Activated naive CD8-positive, alpha-beta T cell treated with anti-CD3 and anti-CD28 coated beads, Interleukin-2, amount 10 ng/mL, durations not matched to agents 7 days and 5 days (primary cell): ENCODE measurements around the gene KRTAP12-1. TPM values are rescaled to one million over a fixed set of nuclear protein-coding genes. Genes with fewer than 3 reads are reported as not detected.
A peak's percentile ranks its signal among the peaks of the same experiment; 100 is the strongest.
"Not testable (repeated sequence)": the region's sequence is repeated elsewhere in the genome, so short reads cannot be mapped to it uniquely, and the experiment has no call there.

ENCODE experiments used
- ATAC-seq: fragments of 150-1000 bp; cut with Tn5 transposase; one replicate; pipeline ENCODE4 v1.10.0; 2021; ENCODE audit warnings: low read depth, moderate library complexity
- POLR2A ChIA-PET: fragments of 350-600 bp; sonication (Branson Sonifier 250); formaldehyde crosslinking; loops from one replicate; lab custom pipeline; 2021; ENCODE audit warnings: antibody characterized with exemption; lab: Charles Lee
- DNase-seq: peaks from one replicate; pipeline ENCODE4 v3.0.0; 2021
- H3K27ac Mint-ChIP-seq: one replicate; pipeline ENCODE4 v1.8.0; 2022; ENCODE audit warnings: mild to moderate bottlenecking, mixed read lengths
- H3K27me3 Mint-ChIP-seq: one replicate; pipeline ENCODE4 v1.8.0; 2022; ENCODE audit warnings: mild to moderate bottlenecking, moderate library complexity, mixed read lengths
- H3K36me3 Mint-ChIP-seq: one replicate; pipeline ENCODE4 v1.8.0; 2021; ENCODE audit warnings: mild to moderate bottlenecking, mixed read lengths
- H3K4me1 Mint-ChIP-seq: one replicate; pipeline ENCODE4 v1.8.0; 2021; ENCODE audit warnings: mixed read lengths
- H3K4me3 Mint-ChIP-seq: one replicate; pipeline ENCODE4 v1.8.0; 2022; ENCODE audit warnings: mild to moderate bottlenecking, moderate library complexity, mixed read lengths
- H3K9me3 Mint-ChIP-seq: one replicate; pipeline ENCODE4 v1.8.0; 2021; ENCODE audit warnings: mixed read lengths
- total RNA-seq, 2 experiments: library from RNA; stranded (reverse); gene quantifications; one replicate each; pipeline ENCODE4 v1.2.3, GENCODE V29; 2021

KRTAP12-1 gene
- total RNA-seq, 2 experiments from 2014 or later, result not detected

DNA sequence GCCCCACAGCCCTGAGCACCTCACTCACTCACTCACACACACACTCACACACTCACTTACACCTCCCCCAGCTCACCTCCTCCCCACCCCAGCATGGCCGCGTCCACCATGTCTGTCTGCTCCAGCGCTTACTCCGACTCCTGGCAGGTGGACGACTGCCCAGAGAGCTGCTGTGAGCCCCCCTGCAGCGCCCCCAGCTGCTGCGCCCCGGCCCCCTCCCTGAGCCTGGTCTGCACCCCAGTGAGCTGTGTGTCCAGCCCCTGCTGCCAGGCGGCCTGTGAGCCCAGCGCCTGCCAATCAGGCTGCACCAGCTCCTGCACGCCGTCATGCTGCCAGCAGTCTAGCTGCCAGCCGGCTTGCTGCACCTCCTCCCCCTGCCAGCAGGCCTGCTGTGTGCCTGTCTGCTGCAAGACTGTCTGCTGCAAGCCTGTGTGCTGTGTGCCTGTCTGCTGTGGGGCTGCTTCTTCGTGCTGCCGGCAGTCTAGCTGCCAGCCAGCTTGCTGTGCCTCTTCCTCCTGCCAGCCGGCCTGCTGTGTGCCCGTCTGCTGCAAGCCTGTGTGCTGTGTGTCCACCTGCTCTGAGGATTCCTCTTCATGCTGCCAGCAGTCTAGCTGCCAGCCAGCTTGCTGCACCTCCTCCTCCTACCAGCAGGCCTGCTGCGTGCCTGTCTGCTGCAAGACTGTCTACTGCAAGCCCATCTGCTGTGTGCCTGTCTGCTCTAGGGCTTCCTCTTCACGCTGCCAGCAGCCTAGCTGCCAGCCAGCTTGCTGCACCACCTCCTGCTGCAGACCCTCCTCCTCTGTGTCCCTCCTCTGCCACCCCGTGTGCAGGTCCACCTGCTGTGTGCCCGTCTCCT, 35.4 kb downstream of the KRTAP12-1 start, which contains the start of gene KRTAP10-11:
KRTAP10-11 (plus strand) TSS at position 49 of the 856 bp plus-strand sequence; CDS start at position 94, 45 bp downstream.
- DNase-seq, H3K36me3 Mint-ChIP-seq, H3K27me3 Mint-ChIP-seq, ATAC-seq, H3K27ac Mint-ChIP-seq, H3K4me3 Mint-ChIP-seq, POLR2A ChIA-PET, H3K4me1 Mint-ChIP-seq: not testable (repeated sequence)
- peaks cover 15% of the 10 kb centered on the region for H3K9me3 Mint-ChIP-seq

DNA sequence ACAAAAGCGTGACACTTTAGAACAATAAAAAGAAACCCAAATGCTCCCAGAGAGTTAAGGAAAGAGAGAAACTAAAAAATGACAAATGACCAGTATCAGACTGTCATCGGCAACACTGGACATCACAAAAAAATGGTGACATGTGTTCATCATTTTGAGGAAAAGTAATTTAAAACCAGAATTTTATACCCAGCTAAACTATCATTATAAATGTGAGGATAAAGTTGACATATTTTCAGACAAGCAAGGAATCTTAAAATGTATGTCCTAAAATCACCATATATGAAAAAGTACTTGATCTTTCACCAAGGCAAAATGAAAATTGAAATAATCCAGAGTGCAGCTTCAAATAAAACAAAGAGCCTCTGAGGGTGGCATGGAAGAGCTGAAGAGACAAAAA, 37.1 kb downstream of the KRTAP12-1 start:
- Mint-ChIP-seq H3K27me3 (peaks cover 2% of the 10 kb centered on the region), H3K27ac (no peak overlapping the region), H3K4me1 (no peaks in the 10 kb centered on the region), H3K36me3 (peaks cover 7% of the 10 kb centered on the region), H3K9me3 (peaks cover 23% of the 10 kb centered on the region), H3K4me3 (no peak overlapping the region)
- POLR2A ChIA-PET, result interaction anchor here (1.1 kb wide), 1 partner anchor 13 kb away, joined by 4 read pairs; the partner anchor contains the start of gene KRTAP12-3
- ATAC-seq (no peak), DNase-seq (no peak)

DNA sequence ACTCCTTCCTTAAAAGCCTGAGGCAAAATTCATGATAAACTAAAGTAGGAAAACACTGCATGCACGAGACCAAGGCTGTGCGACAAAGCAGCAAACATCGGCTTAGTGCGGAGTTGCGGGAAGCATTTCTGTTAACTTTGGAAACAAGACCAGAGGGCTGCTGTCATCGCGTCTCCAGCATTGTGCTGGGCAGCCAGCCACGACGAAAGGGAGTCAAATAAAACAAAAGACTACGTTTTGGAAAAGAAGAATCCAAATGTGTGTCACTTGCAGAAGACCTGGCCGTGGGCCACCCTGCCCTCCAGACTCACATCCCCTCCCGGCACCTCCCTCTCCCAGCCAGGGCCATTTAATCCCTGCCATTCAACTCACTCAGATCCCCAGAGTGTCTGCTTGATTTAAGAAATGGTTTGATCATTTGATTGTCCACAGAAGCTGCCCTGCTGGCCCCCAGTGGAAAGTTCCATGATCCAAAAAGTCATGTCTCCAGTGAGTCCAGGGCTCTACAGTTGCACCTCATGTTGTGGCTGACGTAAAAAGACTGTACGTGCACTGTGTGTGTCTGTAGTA, 38.1 kb downstream of the KRTAP12-1 start:
- Mint-ChIP-seq H3K9me3 (peaks cover 24% of the 10 kb centered on the region), H3K27ac (no peak overlapping the region), H3K27me3 (peaks cover 2% of the 10 kb centered on the region), H3K4me1 (no peaks in the 10 kb centered on the region), H3K36me3 (peaks cover 7% of the 10 kb centered on the region), H3K4me3 (no peak overlapping the region)
- POLR2A ChIA-PET, result no interaction called here
- no peak for DNase-seq
- no peak for ATAC-seq

DNA sequence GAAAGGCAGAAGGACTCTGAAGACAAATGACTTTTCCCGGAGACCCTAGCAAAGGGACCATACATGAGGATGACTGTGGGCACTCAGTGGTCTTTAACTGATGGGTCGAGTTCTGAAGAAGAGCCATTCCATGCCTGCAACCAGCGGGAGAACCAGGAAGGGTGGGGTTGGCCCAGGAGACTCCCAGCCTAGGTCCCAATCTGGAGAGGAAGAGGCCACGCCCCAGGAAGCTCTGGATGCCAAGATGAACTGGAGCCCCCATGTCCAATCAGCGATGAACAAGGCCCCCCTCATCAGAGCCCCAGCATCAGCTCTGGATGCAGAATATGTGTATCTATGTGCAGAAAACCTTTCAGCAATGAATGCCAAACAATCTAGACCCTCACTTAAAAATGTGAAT, 41.2 kb downstream of the KRTAP12-1 start:
- Mint-ChIP-seq H3K27ac (no peak overlapping the region), H3K4me3 (no peak overlapping the region)

GRCh38 chr21:44639331-44639655, 42.7 kb downstream of the KRTAP12-1 start:
- Mint-ChIP-seq H3K27me3 (peaks cover 2% of the 10 kb centered on the region), H3K36me3 (no peaks in the 10 kb centered on the region), H3K27ac (no peak overlapping the region), H3K4me3 (no peak overlapping the region), H3K9me3 (peaks cover 23% of the 10 kb centered on the region), H3K4me1 (no peaks in the 10 kb centered on the region)
- ATAC-seq (no peak), DNase-seq (no peak)
- POLR2A ChIA-PET, result no interaction called here

More for the DNA sequence above, 41.2 kb downstream of the KRTAP12-1 start:
- ATAC-seq, result no peak
- Mint-ChIP-seq H3K27me3 (peaks cover 2% of the 10 kb centered on the region), H3K4me1 (no peaks in the 10 kb centered on the region), H3K9me3 (peaks cover 24% of the 10 kb centered on the region), H3K36me3 (peaks cover 7% of the 10 kb centered on the region)
- DNase-seq, result no peak
- POLR2A ChIA-PET, result no interaction called here

DNA sequence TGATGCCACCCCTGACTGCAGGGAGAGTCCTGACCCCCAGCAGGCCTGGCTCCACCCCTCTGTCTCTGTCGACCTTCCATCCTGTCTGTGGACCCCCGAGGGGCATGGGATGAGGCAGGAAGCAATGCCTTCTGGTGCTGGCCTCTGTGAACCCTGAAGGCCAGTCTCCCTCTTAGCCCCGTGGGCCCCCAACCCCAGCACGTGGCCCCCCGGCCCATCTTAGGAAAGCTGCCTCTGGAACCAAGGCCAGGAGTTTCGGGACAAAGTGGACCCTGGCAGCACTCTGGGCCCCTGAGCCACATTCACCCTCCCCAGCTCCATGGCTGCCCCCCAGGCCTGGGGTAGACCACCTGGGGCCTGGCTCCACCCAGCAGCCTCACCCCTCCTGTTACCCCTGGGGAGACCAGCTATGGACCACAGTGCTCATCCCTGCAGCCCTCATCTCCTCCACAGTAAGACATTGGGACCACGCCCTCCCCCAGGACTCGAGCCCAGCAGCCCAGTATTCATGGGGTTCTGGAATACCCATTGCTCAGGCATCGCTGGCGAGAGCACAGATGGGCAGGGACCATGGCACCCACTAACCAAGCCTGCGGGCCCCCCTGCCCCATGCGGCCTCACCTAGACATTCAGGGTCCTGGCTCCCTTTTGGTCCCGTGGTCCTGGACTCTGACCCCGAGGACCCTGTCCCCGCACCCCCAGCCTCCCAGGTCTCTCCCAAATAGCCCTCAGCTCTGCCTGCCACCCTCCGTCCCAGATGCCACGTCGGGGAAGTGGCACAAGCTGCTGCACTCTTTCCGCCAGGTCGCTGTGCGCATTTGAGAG, 43.2 kb downstream of the KRTAP12-1 start:
- DNase-seq, ATAC-seq, H3K27me3 Mint-ChIP-seq, H3K4me3 Mint-ChIP-seq, H3K4me1 Mint-ChIP-seq, H3K27ac Mint-ChIP-seq, H3K36me3 Mint-ChIP-seq, POLR2A ChIA-PET: not testable (repeated sequence)
- H3K9me3 Mint-ChIP-seq, result peaks cover 23% of the 10 kb centered on the region

DNA sequence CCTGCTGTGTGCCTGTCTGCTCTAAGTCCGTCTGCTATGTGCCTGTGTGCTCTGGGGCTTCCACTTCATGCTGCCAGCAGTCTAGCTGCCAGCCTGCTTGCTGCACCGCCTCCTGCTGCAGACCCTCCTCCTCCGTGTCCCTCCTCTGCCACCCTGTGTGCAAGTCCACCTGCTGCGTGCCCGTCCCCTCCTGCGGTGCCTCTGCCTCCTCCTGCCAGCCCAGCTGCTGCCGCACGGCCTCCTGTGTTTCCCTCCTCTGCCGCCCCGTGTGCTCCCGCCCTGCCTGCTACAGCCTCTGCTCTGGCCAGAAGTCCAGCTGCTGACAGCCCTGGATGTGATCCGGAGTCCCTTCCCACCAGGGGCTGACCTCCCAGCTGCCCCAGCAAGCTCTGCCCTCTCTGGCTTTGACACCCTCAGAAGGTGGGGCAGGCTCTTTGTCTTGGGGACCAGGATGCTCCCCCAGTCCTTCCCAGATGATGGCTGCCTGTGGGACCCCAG, 44.1 kb downstream of the KRTAP12-1 start:
- H3K4me1 Mint-ChIP-seq, result not testable (repeated sequence)

GRCh38 chr21:44637018-44637850, 44.7 kb downstream of the KRTAP12-1 start, which contains the start of gene KRTAP10-10:
TSS of gene KRTAP10-10 (plus strand) at chr21:44637356. CDS start at chr21:44637418, 62 bp downstream.
- H3K4me3 Mint-ChIP-seq, result no peak within 1 kb of the TSS
- POLR2A ChIA-PET, result no interaction called here
- no peaks in the 10 kb centered on the region for H3K4me1 Mint-ChIP-seq
- ATAC-seq (no peak), DNase-seq (no peak)
- H3K36me3 Mint-ChIP-seq, result no peaks in the 10 kb centered on the region
- H3K27ac Mint-ChIP-seq, result peak within 1 kb of the TSS; percentile 60
- peaks cover 26% of the 10 kb centered on the region for H3K9me3 Mint-ChIP-seq
- H3K27me3 Mint-ChIP-seq, result peaks cover 2% of the 10 kb centered on the region

More for the DNA sequence above, 44.1 kb downstream of the KRTAP12-1 start:
- H3K27me3 Mint-ChIP-seq, ATAC-seq, H3K36me3 Mint-ChIP-seq, DNase-seq, H3K4me3 Mint-ChIP-seq, POLR2A ChIA-PET: not testable (repeated sequence)
- Mint-ChIP-seq H3K27ac (peak overlapping the region; percentile 60), H3K9me3 (peaks cover 27% of the 10 kb centered on the region)

DNA sequence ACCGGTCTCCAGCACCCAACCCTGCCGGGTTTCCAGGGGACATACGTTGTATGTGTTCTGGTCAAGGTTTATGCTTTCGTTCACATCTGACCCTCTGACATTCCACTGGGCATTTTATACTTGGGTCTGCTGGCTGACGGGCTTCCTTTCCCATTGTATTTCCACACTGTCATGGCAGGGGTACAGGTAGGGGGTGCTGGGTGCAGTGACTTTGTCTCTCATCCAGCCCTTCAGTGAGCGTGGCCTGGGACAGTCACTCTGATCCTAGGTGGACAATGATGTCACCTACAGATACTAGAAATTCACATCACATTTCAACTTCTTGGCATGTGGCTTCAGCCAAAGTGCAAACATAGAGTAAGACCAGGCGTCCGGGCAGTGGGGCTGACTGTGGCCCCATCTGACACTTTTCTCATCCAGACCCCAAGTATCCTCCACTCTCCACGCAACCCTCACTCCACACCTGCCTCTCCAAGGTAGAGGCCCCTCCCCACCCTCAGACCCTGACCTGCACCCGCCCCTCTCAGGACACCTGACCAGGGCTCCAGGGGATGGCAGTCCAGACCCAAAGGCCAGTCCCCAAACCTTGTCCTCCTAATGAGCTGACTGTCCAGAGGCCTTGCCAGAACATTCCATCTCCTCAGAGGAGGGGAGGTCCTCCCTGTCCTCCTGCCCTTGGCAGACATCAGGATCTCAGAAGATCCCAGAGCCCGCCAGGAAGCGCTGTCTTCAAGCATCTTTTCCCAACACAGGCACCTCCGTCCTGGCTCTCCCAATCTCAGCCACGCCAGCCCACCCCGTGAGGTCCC, 45.5 kb downstream of the KRTAP12-1 start:
- ATAC-seq (no peak), DNase-seq (no peak)
- Mint-ChIP-seq H3K27ac (no peak overlapping the region), H3K4me1 (no peaks in the 10 kb centered on the region), H3K4me3 (no peak overlapping the region), H3K9me3 (peaks cover 28% of the 10 kb centered on the region), H3K27me3 (peaks cover 2% of the 10 kb centered on the region), H3K36me3 (no peaks in the 10 kb centered on the region)
- POLR2A ChIA-PET, result no interaction called here

DNA sequence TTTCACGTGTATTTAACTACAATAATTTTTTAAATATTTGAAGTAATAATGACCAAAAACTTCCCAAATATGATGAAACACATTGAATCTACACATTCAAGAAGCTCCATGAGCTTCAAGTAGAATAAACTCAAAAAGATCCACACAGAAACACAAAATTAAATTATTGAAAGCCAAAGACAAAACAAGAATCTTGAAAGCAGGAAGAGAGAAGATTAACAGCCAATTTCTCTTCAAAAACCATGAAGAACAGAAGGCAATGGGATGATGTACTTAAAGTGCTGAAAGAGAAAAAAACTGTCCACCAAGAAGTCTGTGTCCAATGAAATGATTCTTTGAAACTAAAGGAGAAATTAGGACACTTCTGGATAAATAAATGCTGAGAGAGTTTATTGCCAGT, 49.9 kb downstream of the KRTAP12-1 start:
- Mint-ChIP-seq H3K4me3 (no peak overlapping the region), H3K4me1 (peaks cover 8% of the 10 kb centered on the region), H3K9me3 (peaks cover 35% of the 10 kb centered on the region), H3K27me3 (no peaks in the 10 kb centered on the region), H3K36me3 (peaks cover 16% of the 10 kb centered on the region), H3K27ac (no peak overlapping the region)
- DNase-seq (no peak), ATAC-seq (no peak)
- POLR2A ChIA-PET, result no interaction called here
